GM18505 (cell line): ENCODE results near the gene TAF11L7.
"Not testable (repeated sequence)": the region's sequence is repeated elsewhere in the genome, so short reads cannot be mapped to it uniquely, and the experiment has no call there.

ENCODE experiments used
- ATAC-seq: cut with Tn5 transposase; IDR thresholded peaks from one replicate; pipeline ENCODE4 v1.9.1; 2021; ENCODE audit not compliant: unreplicated experiment
- POLR2A ChIP-seq: IDR thresholded peaks from 4 replicates; pipeline ENCODE4 v1.6.1; 2011; ENCODE audit warnings: borderline replicate concordance; ENCODE audit not compliant: insufficient read depth, insufficient read length; ENCODE audit errors: extremely low read depth

TAF11L7 gene

DNA sequence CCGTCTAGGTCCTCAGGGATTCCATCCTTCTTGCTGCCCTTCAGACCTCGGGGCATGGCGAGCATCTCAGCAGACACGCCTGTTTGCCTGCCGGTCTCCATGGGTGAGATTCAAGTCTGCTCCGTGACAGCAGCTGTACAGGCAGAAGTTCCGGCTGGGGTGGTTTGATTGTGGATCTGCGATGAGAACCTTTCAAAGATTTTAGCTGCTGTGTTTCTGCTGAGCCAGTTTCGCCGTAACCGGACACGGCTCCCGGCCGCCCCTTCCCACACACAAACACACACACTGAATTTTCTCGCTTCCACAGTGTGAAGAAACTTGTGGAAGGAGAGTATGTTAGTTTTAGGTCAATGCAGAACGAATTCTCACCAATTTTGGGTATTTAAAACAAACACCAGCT, at the start of gene TAF11L7:
TAF11L7 (minus strand) TSS at position 101 of the 400 bp plus-strand sequence.
- ATAC-seq, result not testable (repeated sequence)

DNA sequence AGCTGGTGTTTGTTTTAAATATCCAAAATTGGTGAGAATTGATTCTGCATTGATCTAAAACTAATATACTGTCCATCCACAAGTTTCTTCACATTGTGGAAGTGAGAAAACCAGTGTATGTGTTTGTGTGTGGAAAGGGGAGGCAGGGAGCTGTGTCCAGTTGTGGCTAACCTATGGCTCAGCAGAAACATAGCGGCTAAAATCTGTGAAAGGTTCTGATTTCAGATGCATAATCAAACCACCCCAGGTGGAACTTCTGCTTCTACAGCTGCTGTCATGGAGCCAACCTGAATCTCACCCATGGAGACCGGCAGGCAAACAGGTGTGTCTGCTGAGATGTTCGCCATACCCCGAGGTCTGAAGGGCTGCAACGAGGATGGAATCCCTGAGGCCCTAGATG, 48.6 kb upstream of the TAF11L7 start, which contains the start of gene TAF11L14:
TAF11L14 (plus strand) TSS at position 301 of the 400 bp plus-strand sequence.
- TF ChIP-seq POLR2A, result no peak
- no peak for ATAC-seq

DNA sequence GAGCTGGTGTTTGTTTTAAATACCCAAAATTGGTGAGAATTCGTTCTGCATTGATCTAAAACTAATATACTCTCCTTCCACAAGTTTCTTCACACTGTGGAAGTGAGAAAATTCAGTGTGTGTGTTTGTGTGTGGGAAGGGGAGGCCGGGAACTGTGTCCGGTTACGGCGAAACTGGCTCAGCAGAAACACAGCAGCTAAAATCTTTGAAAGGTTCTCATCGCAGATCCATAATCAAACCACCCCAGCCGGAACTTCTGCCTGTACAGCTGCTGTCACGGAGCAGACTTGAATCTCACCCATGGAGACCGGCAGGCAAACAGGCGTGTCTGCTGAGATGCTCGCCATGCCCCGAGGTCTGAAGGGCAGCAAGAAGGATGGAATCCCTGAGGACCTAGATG, 46.2 kb upstream of the TAF11L7 start, which contains the start of gene TAF11L13:
TAF11L13 (plus strand) TSS at position 301 of the 400 bp plus-strand sequence.
- not testable (repeated sequence) for ATAC-seq

DNA sequence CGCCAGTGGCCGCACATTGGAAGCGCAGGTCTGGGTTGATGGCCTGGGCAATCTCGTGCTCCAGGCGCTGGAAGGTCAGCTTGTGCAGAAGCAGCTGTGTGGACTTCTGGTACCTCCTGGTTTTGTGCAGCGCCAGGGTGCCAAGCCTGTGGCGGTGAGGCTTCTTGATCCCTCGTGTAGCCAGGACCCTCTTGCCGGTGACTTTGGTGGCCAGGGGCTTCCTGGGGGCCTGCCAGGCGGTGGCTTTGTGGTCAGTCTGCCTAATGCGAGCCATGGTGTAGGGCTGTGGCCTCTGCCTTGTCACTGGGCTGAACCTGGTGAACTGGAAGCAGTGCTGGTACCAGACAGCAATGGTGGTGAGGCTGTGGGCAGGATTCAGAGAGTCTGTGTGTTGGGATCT, 40.1 kb upstream of the TAF11L7 start:
- no peak for ATAC-seq
- no peak for TF ChIP-seq POLR2A

DNA sequence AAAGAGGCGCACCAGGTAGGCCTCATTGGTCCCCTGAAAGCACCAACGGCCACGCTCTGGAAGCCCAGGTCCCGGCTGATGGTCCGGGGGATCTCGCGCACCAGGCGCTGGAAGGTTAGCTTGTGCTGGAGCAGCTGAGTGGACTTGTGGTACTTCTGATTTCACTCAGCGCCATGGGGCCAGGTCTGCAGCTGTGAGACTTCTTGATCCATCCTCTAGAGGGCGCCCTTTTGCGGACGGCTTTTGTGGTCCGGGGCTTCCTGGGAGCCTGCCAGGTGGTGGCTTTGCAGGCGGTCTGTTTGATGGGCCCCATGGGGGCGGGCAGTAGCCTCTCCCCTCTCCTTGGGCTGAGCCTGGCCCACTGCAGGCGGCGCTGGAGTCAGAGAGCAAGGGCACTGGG, 35.1 kb upstream of the TAF11L7 start:
- no peak for TF ChIP-seq POLR2A
- no peak for ATAC-seq

GRCh38 chr5:17619354-17619753, 33.8 kb upstream of the TAF11L7 start:
- TF ChIP-seq POLR2A, result no peak
- no peak for ATAC-seq

- ATAC-seq, result no peak
- no peak for TF ChIP-seq POLR2A
Measured at GRCh38 chr5:17614872-17615605, 29.5 kb upstream of the TAF11L7 start.

DNA sequence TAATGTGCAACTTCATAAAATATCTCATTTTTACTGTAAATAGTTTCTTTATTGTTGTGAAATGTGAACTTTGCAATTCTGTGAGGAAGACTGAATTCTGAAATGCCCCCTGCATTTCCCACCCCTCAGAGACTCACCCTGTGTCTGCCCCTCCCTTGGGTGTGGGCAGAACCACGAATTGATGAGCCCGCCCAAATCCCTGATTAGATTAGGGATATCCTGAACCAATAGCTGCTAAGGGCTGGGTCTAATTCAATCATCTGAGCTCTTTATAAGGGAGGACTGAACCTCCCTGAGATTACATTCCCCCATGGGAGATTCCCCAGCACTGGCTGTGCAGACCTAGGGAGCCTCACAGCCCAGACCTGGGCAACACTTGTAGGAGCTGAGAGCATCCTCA, 24.5 kb upstream of the TAF11L7 start, which contains the start of gene TAF11L12:
TAF11L12 (plus strand) TSS at position 301 of the 400 bp plus-strand sequence.
- not testable (repeated sequence) for ATAC-seq

GRCh38 chr5:17607461-17607860, 21.9 kb upstream of the TAF11L7 start:
- ATAC-seq, result not testable (repeated sequence)

DNA sequence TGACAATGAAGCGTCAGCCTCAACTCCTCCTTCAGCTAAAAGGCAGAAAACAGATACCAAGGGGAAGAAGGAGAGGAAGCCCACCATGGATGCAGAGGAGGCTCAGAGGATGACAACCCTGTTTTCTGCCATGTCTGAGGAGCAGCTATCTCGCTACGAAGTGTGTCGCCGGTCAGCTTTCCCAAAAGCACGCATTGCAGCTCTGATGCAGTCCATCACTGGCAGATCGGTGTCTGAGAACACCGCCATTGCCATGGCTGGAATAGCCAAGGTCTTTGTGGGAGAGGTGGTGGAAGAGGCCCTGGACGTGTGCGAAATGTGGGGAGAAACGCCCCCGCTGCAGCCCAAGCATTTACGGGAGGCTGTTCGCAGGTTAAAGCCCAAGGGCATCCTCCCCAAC, 19.4 kb upstream of the TAF11L7 start:
- no peak for TF ChIP-seq POLR2A
- ATAC-seq, result no peak

- not testable (repeated sequence) for ATAC-seq
Measured at GRCh38 chr5:17603880-17604279, 18.3 kb upstream of the TAF11L7 start, which contains the start of gene TAF11L11. Gene TAF11L11, plus strand, starts transcription at chr5:17604183.

- ATAC-seq, result not testable (repeated sequence)
Measured at GRCh38 chr5:17597728-17598127, 12.2 kb upstream of the TAF11L7 start, which contains the start of gene TAF11L10. Gene TAF11L10, minus strand, starts transcription at chr5:17597828.

GRCh38 chr5:17594255-17594654, 8.7 kb upstream of the TAF11L7 start, which contains the start of gene TAF11L9:
Gene TAF11L9, minus strand, starts transcription at chr5:17594394.
- ATAC-seq, result not testable (repeated sequence)

DNA sequence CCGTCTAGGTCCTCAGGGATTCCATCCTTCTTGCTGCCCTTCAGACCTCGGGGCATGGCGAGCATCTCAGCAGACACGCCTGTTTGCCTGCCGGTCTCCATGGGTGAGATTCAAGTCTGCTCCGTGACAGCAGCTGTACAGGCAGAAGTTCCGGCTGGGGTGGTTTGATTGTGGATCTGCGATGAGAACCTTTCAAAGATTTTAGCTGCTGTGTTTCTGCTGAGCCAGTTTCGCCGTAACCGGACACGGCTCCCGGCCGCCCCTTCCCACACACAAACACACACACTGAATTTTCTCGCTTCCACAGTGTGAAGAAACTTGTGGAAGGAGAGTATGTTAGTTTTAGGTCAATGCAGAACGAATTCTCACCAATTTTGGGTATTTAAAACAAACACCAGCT, 5.3 kb upstream of the TAF11L7 start, which contains the start of gene TAF11L8:
TAF11L8 (minus strand) TSS at position 101 of the 400 bp plus-strand sequence.
- ATAC-seq, result not testable (repeated sequence)
